Stimulated activated CD8-positive, alpha-beta memory T cell treated with anti-CD3 and anti-CD28 coated beads, Interleukin-7, amount 100 ng/mL, for 4 hours (primary cell): ENCODE data around the gene BBS4.

Source experiments
- DNase-seq, 2 donors: peaks; one replicate each; pipeline ENCODE4 v3.0.0-alpha.2; 2020; ENCODE audit warnings: low read depth in 2 of 2

The BBS4 gene

GRCh38 chr15:72760590-72761260 is 74.7 kb downstream of the BBS4 start:
- DNase-seq = no peak

GRCh38 chr15:72764656-72765055 is 78.6 kb downstream of the BBS4 start:
- no peak for DNase-seq

GRCh38 chr15:72766025-72766424 is 80.0 kb downstream of the BBS4 start:
- DNase-seq = no peak

- no peak for DNase-seq
These were observed 80.8 kb downstream of the BBS4 start for GRCh38 chr15:72766780-72767179.

- no peak for DNase-seq
These were observed 84.8 kb downstream of the BBS4 start for GRCh38 chr15:72770673-72771328.

GRCh38 chr15:72771329-72771725 is 85.3 kb downstream of the BBS4 start:
- DNase-seq = no peak

- no peak for DNase-seq
These were observed 88.8 kb downstream of the BBS4 start for GRCh38 chr15:72774696-72775383.

- no peak for DNase-seq
These were observed 92.8 kb downstream of the BBS4 start for GRCh38 chr15:72778796-72779195.

- DNase-seq = no peak
These were observed 95.6 kb downstream of the BBS4 start for GRCh38 chr15:72781631-72782030.

- DNase-seq = no peak
These were observed 96.4 kb downstream of the BBS4 start for GRCh38 chr15:72782274-72783003.

GRCh38 chr15:72783004-72783639 is 97.1 kb downstream of the BBS4 start:
- DNase-seq = peak in 1 of 2 donors; percentile 16

GRCh38 chr15:72783640-72784455 is 97.8 kb downstream of the BBS4 start, which contains the start of gene ADPGK:
ADPGK (minus strand) TSS chr15:72783758; CDS start chr15:72783691, 67 bp downstream.
- peak; percentile 81 to 90 for DNase-seq

- DNase-seq = no peak
These were observed 98.5 kb downstream of the BBS4 start for GRCh38 chr15:72784456-72784876.

GRCh38 chr15:72785432-72785831 is 99.4 kb downstream of the BBS4 start:
- peak; percentile 29 to 49 for DNase-seq

GRCh38 chr15:72785841-72786240 is 99.8 kb downstream of the BBS4 start:
- no peak for DNase-seq

- no peak for DNase-seq
These were observed 100.2 kb downstream of the BBS4 start for GRCh38 chr15:72786242-72786641.

GRCh38 chr15:72786676-72787345 is 100.8 kb downstream of the BBS4 start:
- DNase-seq = no peak

GRCh38 chr15:72787526-72787925 is 101.5 kb downstream of the BBS4 start:
- no peak for DNase-seq
